ENCODE results near the gene THRAP3. TPM values are rescaled to one million over a fixed set of nuclear protein-coding genes. Genes with fewer than 3 reads are reported as not detected.
A peak's percentile ranks its signal among the peaks of the same experiment; 100 is the strongest.

THRAP3 gene
- total and polyA plus RNA-seq, 7 donors, result 45.8 to 159 (median 96.6) TPM

DNA sequence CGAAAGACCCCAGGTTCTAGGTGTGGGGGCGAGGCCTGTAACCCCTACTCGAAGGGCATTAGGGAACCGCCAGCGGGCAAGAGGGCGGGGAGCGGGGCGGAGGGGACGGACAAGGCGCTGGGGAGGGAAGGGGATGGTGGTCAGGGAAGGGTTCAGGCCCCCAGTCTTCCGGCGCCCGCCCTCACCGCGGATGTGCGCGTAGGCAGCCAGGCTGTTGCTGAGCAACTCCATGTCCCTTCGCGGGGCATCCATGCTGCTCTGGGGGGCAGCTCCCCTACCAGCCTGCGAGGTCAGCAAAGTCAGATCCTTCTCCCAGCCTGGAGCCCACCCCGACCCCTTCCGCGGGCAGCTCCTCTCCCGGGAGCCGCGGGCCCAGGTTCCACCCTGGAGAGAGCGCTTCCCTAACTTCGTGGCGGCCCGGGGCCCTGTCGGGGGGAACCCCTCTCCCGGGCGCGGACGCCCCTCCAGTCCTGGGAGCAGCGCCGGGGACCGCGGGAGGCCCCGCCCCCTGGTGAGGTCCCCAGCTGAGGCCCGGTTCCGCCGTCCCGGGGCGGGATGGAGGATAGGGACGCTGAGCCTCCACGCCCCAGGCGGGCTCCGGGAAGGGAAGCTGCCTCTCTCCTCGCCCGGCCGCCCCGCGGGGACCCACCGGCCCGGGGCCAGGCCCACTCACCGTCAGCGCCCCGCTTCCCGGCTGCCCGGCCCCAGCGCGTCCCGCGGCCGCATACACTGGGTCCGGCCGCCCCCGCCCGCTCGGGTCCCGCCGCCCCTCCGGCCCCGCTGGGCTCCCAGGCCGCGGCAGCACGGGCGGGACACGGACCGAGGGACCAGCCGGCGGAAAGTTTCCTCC lies 98.8 kb downstream of the THRAP3 start:
- Histone ChIP-seq H3K36me3 (ENCODE audit: insufficient read depth in 1 of 2, low read depth in 1 of 2) (no peaks in the 10 kb centered on the region), H3K4me1 (peaks cover 10% of the 10 kb centered on the region), H3K27me3 (ENCODE audit: insufficient read depth in 3 of 3, low read length in 2 of 3) (peaks cover 0 to 5% (median 0%) of the 10 kb centered on the region in 3 donors), H3K4me3 (peak overlapping the region; percentile 68), H3K27ac (peak overlapping the region; percentile 56), H3K9me3 (no peaks in the 10 kb centered on the region)
- TF ChIP-seq, protein P1, sequence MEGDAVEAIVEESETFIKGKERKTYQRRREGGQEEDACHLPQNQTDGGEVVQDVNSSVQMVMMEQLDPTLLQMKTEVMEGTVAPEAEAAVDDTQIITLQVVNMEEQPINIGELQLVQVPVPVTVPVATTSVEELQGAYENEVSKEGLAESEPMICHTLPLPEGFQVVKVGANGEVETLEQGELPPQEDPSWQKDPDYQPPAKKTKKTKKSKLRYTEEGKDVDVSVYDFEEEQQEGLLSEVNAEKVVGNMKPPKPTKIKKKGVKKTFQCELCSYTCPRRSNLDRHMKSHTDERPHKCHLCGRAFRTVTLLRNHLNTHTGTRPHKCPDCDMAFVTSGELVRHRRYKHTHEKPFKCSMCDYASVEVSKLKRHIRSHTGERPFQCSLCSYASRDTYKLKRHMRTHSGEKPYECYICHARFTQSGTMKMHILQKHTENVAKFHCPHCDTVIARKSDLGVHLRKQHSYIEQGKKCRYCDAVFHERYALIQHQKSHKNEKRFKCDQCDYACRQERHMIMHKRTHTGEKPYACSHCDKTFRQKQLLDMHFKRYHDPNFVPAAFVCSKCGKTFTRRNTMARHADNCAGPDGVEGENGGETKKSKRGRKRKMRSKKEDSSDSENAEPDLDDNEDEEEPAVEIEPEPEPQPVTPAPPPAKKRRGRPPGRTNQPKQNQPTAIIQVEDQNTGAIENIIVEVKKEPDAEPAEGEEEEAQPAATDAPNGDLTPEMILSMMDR (IDR thresholded peaks at IDR 0.05), result no peak
- WGBS, 3 donors, result 9 to 18% (median 18%) methylated on average over 34 to 83 of the region's 83 CpGs
- peak in 1 of 2 donors; percentile 60 for DNase-seq
- intact Hi-C loops (cut with DNase I), result no loop called here
- ATAC-seq, result peak; percentile 10 to 29 (median 22)

DNA sequence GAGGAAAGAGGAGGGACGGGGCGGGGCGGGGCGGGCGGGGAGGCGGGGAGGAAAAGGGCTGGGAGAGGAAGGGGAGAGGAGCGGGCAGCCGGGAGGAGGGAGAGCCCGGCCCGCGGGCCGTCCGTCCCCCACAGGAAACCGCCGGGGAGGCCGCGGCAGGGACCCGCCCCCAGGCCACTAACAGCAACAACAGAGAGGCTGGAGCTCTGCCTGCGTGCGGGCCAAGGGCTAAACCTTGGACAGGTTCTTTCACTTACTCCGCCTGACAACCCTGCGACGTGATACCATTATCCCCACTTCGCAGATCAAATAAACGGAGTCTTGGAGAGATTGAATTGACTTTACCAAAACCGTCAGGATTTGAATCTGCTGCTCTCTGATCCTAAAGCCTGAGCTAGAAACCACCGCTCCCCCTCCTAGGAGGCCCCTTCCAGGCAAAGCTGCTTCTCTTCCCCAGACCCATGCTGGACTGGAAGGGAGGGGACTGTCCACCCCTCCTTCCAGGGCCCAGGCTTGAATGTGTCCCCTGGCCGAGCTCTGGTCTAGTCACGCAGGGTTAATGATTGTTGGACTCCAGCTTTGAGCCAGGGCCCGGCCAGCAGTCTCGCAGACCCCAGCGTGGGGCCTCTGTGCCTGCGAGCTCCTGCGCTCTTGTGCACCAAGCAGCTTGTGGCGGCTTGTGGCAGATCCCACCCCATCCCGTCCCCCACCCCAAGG lies 99.6 kb downstream of the THRAP3 start, which contains the start of gene EVA1B:
Gene EVA1B, minus strand, starts transcription at position 10 of the 717 bp plus-strand sequence. CDS start 608 bp downstream, outside the sequence.
- Histone ChIP-seq H3K36me3 (ENCODE audit: insufficient read depth in 1 of 2, low read depth in 1 of 2) (no peaks in the 10 kb centered on the region), H3K4me1 (peaks cover 10% of the 10 kb centered on the region), H3K27me3 (ENCODE audit: insufficient read depth in 3 of 3, low read length in 2 of 3) (peaks cover 0 to 5% (median 0%) of the 10 kb centered on the region in 3 donors), H3K9me3 (no peaks in the 10 kb centered on the region), H3K27ac (peak within 1 kb of the TSS; percentile 56), H3K4me3 (peak within 1 kb of the TSS; percentile 68)
- TF ChIP-seq, protein P1 (IDR thresholded peaks at IDR 0.05), result no peak
- intact Hi-C loops (cut with DNase I), result no loop called here
- DNase-seq (peak; percentile 79 to 88), ATAC-seq (peak; percentile 10 to 46 (median 26))
- 16 to 26% (median 17%) methylated on average over 29 to 36 of the region's 36 CpGs for WGBS, 3 donors

- intact Hi-C loops (cut with DNase I), result no loop called here
- H3K27ac ChIP-seq, result no peak overlapping the region
- no peaks in the 10 kb centered on the region for H3K36me3 ChIP-seq (ENCODE audit: insufficient read depth in 1 of 2, low read depth in 1 of 2)
- H3K4me1 ChIP-seq, result peaks cover 10% of the 10 kb centered on the region
- H3K27me3 ChIP-seq (ENCODE audit: insufficient read depth in 3 of 3, low read length in 2 of 3), result peaks cover 0 to 5% (median 0%) of the 10 kb centered on the region in 3 donors
- ATAC-seq, result no peak
- no peaks in the 10 kb centered on the region for H3K9me3 ChIP-seq
- peak overlapping the region; percentile 68 for H3K4me3 ChIP-seq
- DNase-seq, result no peak
- WGBS, 3 donors, result 52 to 56% (median 55%) methylated on average over 8 to 9 of the region's 9 CpGs
- TF ChIP-seq, protein P1 (IDR thresholded peaks at IDR 0.05), result no peak
These were observed 100.1 kb downstream of the THRAP3 start for GRCh38 chr1:36324353-36324703.

GRCh38 chr1:36326499-36326898 lies 102.3 kb downstream of the THRAP3 start:
- DNase-seq (no peak), ATAC-seq (no peak)
- Histone ChIP-seq H3K9me3 (no peaks in the 10 kb centered on the region), H3K27ac (no peak overlapping the region), H3K4me1 (peaks cover 5% of the 10 kb centered on the region), H3K36me3 (ENCODE audit: insufficient read depth in 1 of 2, low read depth in 1 of 2) (no peaks in the 10 kb centered on the region), H3K4me3 (no peak overlapping the region), H3K27me3 (ENCODE audit: insufficient read depth in 3 of 3, low read length in 2 of 3) (peaks cover 0 to 5% (median 0%) of the 10 kb centered on the region in 3 donors)
- whole genome bisulfite sequencing, 3 donors, result 68 to 73% (median 71%) methylated on average over 6 of the region's 6 CpGs
- TF ChIP-seq, protein P1 (IDR thresholded peaks at IDR 0.05), result no peak
- intact Hi-C loops (cut with DNase I), result no loop called here
